ENCODE data around the gene LSAMP.

LSAMP gene

GRCh38 chr3:115804200-115804599, 641.1 kb downstream of the LSAMP start:
- ChIA-PET CTCF (interaction anchor here (0.8 to 1.1 kb wide), 3 partner anchors 11 to 713 kb away, joined by 3 to 4 read pairs (median 3); no protein-coding TSS in a partner anchor), POLR2A (no interaction called here)
- no peaks in the 10 kb centered on the region for H3K9me3 ChIP-seq (ENCODE audit: control insufficient read depth, insufficient read depth, low read depth, low read length)
- no peaks in the 10 kb centered on the region for H3K36me3 ChIP-seq (ENCODE audit: control insufficient read depth in 2 of 2, insufficient read depth in 1 of 2, low read length in 2 of 2)
- TF ChIP-seq TSHZ1 (tag by site-specific recombination; IDR thresholded peaks at IDR 0.05; ENCODE audit: borderline replicate concordance) = no peak
- TF ChIP-seq ZNF404 (tag by site-specific recombination; IDR thresholded peaks at IDR 0.05) = no peak
- no peak for TF ChIP-seq ZNF837 (tag by site-specific recombination; IDR thresholded peaks at IDR 0.05)
- no peak for TF ChIP-seq ZNF335 (tag by site-specific recombination; conservative IDR thresholded peaks at IDR 0.05)
- TF ChIP-seq KLF9 (tag by site-specific recombination; IDR thresholded peaks at IDR 0.05; ENCODE audit: low read depth) = no peak
- TF ChIP-seq ZNF658 (tag by site-specific recombination; IDR thresholded peaks at IDR 0.05) = no peak
- no peak for TF ChIP-seq ZNF660 (tag by site-specific recombination; IDR thresholded peaks at IDR 0.05)
- TF ChIP-seq ZNF24 (tag by site-specific recombination; IDR thresholded peaks at IDR 0.05) = no peak
- TF ChIP-seq HOXC10 (CRISPR knock-in tag; IDR thresholded peaks at IDR 0.05) = no peak
- TF ChIP-seq ZNF157 (tag by site-specific recombination; IDR thresholded peaks at IDR 0.05) = no peak
- TF ChIP-seq ZNF610 (tag by site-specific recombination; IDR thresholded peaks at IDR 0.05; ENCODE audit: borderline replicate concordance) = no peak
- no peak for TF ChIP-seq SP2 (tag by site-specific recombination; IDR thresholded peaks at IDR 0.05)
- TF ChIP-seq ZNF549 (tag by site-specific recombination; IDR thresholded peaks at IDR 0.05) = no peak
- TF ChIP-seq TCF7L2 (IDR thresholded peaks at IDR 0.05; ENCODE audit: borderline replicate concordance, low read depth, low read length) = no peak
- no peak for TF ChIP-seq ZNF239 (tag by site-specific recombination; IDR thresholded peaks at IDR 0.05)
- TF ChIP-seq FEZF1 (tag by site-specific recombination; IDR thresholded peaks at IDR 0.05) = no peak
- TF ChIP-seq YY1 (tag by site-specific recombination; IDR thresholded peaks at IDR 0.05) = no peak
- TF ChIP-seq ZNF544 (tag by site-specific recombination; IDR thresholded peaks at IDR 0.05) = no peak
- TF ChIP-seq YY2 (tag by site-specific recombination; IDR thresholded peaks at IDR 0.05) = no peak
- H3K4me3 ChIP-seq (ENCODE audit: low read depth, low read length) = no peak overlapping the region
- H3K27ac ChIP-seq (ENCODE audit: extremely low read depth, low read depth, low read length) = no peak overlapping the region
- H3K4me1 ChIP-seq (ENCODE audit: control insufficient read depth, insufficient read depth, low read length) = no peaks in the 10 kb centered on the region

- no peaks in the 10 kb centered on the region for H3K4me1 ChIP-seq (ENCODE audit: control insufficient read depth, insufficient read depth, low read length)
- CTCF ChIA-PET = interaction anchor here (0.6 to 0.8 kb wide), 2 partner anchors 20 to 269 kb away, joined by 3 read pairs; no protein-coding TSS in a partner anchor
- H3K9me3 ChIP-seq (ENCODE audit: control insufficient read depth, insufficient read depth, low read depth, low read length) = no peaks in the 10 kb centered on the region
- no peak overlapping the region for H3K27ac ChIP-seq (ENCODE audit: extremely low read depth, low read depth, low read length)
- POLR2A ChIA-PET = no interaction called here
- no peaks in the 10 kb centered on the region for H3K36me3 ChIP-seq (ENCODE audit: control insufficient read depth in 2 of 2, insufficient read depth in 1 of 2, low read length in 2 of 2)
- H3K4me3 ChIP-seq (ENCODE audit: low read depth, low read length) = no peak overlapping the region
- TF ChIP-seq ZNF10 (tag by site-specific recombination; IDR thresholded peaks at IDR 0.05) (no peak), ZSCAN5A (tag by site-specific recombination; IDR thresholded peaks at IDR 0.05) (no peak), ZNF600 (tag by site-specific recombination; IDR thresholded peaks at IDR 0.05) (no peak), SCRT2 (tag by site-specific recombination; IDR thresholded peaks at IDR 0.05) (no peak), ZNF830 (tag by site-specific recombination; IDR thresholded peaks at IDR 0.05; ENCODE audit: low read depth) (no peak), ZNF37A (tag by site-specific recombination; IDR thresholded peaks at IDR 0.05) (no peak), SETDB1 (IDR thresholded peaks at IDR 0.05; ENCODE audit: insufficient read length, low read length) (no peak), KLF16 (tag by site-specific recombination; IDR thresholded peaks at IDR 0.05) (no peak), ZNF223 (tag by site-specific recombination; IDR thresholded peaks at IDR 0.05) (no peak), BCL11B (tag by site-specific recombination; IDR thresholded peaks at IDR 0.05; ENCODE audit: low read depth) (no peak), ZBTB1 (tag by site-specific recombination; IDR thresholded peaks at IDR 0.05) (no peak), ELK4 (IDR thresholded peaks at IDR 0.05; ENCODE audit: borderline replicate concordance, low read depth, low read length) (no peak), RBAK (tag by site-specific recombination; IDR thresholded peaks at IDR 0.05) (no peak), ZNF121 (tag by site-specific recombination; IDR thresholded peaks at IDR 0.05) (no peak), ZBTB17 (tag by site-specific recombination; IDR thresholded peaks at IDR 0.05) (no peak), ZNF549 (tag by site-specific recombination; IDR thresholded peaks at IDR 0.05) (no peak), ZEB2 (tag by site-specific recombination; IDR thresholded peaks at IDR 0.05) (no peak)
Measured at GRCh38 chr3:115803661-115804060, 641.6 kb downstream of the LSAMP start.
